Stimulated activated CD4-positive, alpha-beta T cell treated with anti-CD3 and anti-CD28 coated beads, Interleukin-15, amount 100 ng/mL, for 1 hour (primary cell): ENCODE results near the gene PRSS1.
"Not testable (repeated sequence)": the region's sequence is repeated elsewhere in the genome, so short reads cannot be mapped to it uniquely, and the experiment has no call there.

Experiments used
- DNase-seq, 2 donors: peaks; one replicate each; pipeline ENCODE4 v3.0.0-alpha.2; 2020; ENCODE audit warnings: low read depth in 1 of 2, low spot score in 1 of 2

Gene PRSS1

DNA sequence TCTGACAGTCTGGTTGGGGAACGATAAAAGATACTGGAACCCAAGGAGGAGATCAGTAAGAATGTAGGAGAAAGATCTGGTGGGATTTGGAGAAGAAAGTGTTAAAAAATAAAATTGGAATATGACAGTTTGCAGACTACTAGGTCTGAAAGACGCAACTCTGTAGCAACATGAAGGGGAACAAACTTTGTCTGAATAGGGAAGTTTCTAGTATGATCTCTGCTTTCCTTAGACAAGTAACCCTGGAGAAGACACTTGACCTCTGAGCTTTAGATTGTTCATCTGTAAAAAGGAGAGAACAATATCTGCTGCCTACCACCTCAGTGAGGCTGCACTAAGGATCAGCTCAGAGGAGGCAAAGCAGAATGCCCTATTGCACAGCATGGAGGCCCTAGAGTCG is 3.0 kb upstream of the PRSS1 start:
- no peak for DNase-seq

DNA sequence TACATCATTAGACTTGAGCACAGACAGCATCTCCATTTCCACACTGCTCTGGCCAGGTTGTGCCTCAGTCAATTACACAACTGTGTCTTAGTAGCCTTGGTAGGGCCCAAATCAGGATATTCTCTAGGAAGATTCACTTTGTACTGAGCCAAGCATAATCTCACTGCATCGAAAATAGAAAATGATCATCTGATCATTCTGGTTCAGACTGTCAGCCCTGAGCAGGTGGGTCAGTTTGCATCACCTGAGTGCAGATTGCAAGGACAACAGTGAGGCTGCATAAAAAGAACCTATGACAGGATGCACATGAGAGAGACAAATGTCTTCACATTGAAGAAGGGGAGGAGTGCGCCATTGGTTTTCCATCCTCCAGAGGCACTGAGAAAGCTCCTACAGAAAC is 862 bp upstream of the PRSS1 start:
- DNase-seq = not testable (repeated sequence)

DNA sequence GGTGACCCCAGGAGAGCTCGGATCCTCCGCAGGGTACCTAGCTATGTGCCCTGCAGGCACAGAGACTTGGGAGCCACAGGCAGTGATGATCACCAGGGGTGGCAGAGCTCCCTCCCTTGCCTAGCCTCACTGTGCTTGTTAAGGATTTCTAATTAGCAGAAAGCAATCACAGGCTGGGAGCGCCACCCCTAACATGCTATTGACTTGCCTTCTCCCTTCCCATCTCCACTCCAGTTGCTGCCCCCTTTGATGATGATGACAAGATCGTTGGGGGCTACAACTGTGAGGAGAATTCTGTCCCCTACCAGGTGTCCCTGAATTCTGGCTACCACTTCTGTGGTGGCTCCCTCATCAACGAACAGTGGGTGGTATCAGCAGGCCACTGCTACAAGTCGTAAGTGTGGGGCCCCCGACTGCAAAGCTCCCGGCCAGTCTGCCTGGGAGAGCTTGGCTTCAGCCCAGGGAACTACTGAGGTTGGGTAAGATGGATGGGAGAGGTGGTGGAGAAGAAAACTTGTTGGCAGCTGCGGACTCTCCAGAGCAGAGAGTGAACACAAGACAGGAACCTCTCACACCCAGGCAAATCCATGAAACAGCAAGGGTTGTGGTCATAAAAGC is 1.2 kb downstream of the PRSS1 start:
- no peak for DNase-seq

DNA sequence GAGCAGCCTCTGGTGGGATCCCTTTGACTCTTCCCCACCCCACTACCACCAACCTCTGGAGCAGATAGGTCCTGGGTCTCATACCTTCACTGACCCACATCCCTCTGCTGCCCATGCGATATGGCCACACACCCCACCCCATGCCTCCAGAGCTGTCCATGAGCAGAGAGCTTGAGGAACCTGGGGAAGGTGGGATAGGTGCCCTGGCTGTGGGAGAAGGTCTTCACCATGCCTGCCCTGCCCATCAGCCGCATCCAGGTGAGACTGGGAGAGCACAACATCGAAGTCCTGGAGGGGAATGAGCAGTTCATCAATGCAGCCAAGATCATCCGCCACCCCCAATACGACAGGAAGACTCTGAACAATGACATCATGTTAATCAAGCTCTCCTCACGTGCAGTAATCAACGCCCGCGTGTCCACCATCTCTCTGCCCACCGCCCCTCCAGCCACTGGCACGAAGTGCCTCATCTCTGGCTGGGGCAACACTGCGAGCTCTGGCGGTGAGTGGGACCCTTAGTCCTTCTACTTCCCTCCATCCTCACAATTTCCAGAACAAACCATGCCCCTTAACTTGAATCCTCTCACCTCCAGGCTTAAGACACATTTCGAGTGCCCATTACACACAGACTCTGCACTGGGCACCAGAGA is 2.4 kb downstream of the PRSS1 start:
- DNase-seq = not testable (repeated sequence)

DNA sequence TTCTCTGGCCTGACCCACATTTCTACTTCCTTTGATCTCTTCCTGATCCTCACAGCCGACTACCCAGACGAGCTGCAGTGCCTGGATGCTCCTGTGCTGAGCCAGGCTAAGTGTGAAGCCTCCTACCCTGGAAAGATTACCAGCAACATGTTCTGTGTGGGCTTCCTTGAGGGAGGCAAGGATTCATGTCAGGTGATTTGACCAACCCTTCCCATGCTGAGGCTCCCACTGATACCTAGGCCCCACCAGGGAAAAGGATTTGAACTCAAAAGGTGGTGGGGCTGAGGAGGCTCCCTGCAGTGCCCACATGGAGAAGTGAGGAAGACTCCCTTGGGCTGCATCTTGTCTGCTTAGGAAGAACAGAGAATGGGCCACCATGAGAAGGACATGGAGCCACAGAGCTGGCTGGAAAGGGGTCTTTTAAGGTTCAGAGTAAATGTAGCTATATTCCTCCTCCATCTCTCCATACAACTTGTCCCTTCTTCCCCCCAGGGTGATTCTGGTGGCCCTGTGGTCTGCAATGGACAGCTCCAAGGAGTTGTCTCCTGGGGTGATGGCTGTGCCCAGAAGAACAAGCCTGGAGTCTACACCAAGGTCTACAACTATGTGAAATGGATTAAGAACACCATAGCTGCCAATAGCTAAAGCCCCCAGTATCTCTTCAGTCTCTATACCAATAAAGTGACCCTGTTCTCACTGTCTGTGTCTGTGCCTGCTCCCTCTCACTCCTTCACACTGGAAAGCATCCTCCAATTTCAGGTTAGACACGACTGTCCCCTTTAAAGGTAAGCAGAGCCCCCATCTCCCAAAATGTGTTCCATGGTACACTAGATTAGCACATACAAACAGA is 3.3 kb downstream of the PRSS1 start:
- DNase-seq = no peak

DNA sequence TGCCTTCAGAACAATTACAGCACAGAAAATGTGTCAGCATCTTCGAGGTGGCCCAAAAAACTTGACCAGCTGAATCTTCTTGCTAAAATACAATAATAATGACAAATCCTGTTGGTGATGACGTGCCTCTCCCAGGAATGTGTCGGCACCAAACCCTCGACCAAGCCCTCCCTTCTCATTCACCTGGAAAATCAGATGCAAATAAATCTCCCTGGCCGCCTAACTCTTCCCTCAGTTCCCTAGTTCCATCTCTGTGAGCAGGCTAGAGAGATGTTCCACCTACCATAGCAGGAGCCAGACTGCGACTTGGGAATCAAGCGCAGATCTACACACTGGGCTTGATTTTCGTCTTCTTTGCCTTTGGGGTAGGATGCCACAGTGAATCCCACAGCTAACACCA is 4.1 kb downstream of the PRSS1 start:
- no peak for DNase-seq

DNA sequence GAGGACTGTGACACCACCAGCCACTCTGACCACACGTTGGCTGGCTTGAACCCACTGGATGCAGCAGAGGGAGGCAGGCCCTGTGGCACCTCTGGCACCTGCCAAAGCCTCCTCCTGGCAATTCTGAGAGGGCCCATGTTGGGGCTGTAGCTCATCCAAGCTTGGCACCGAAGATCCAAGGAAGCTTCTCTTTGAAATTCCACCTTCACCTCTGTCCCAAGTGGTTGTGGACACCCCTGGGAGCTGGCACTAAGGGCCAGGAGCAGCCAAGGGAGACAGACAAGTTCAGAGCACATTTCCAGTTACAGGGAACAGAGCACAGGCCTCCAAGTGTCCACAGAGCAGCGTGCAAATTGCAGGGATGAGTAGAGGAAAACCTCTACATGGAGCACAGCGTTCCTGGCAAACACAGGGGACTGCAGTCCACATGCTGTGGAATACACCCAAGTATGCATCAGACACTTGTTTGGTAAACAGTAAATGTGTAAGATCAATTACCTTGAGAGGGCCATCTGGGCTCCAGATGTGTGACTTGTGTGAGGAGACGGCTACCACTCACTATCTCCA is 4.7 kb downstream of the PRSS1 start:
- not testable (repeated sequence) for DNase-seq

DNA sequence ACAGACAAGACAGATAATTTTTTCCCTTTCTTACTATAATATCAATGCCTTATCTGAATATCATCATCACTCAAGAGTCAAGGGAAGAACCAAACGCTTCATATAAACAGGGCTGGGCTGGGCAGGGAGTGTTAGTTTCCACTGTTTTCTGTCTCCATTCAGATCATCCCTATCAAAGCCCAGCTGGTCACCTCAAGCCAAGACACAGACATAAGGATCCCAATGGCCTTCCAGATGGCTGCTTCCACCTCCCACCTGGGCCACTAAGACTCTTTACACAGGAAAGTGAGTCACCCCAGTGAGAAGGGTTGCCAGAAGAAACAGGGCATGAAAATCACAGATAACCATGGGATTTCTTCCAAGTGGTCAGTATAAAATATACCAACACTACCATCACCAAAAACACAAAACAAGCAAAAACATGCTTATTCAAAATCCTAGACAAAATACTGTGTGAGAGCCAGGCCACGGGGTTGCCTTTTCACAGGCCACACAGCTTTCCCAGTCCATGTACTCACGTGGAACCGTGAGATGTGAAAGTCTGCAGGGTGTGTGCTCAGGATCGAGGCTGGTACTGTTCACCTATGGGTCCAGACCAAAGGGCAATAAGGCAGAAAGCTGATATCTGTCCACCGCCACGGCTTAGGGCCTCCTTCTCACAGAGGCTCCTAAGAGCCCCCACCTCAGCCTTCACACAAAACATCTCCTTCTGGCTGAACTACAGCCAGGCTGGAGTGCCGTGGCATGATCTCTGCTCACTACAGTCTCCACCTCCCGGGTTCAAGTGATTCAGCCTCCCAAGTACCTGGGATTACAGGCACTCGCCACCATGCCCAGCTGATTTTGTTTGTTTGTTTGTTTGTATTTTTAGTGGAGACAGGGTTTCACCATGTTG is 5.7 kb downstream of the PRSS1 start:
- DNase-seq = no peak

DNA sequence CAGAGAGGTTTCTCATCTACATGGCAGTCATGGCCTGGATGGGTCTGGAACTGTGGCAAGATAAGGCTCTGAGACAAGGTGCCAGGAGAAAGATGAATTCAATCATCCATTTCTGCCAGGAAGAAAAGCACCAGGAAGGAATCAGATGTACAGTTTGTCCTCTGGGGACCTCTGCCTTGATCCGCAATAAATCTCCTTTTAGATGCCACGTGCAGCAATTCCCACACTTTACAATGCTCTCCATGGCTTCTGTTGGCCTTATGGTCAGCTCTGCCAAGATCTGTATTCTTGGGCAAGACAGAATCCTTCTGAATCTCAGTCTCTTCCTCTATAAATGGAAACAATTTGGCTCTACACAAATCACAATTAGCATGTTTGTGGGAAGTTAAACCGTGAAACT is 9.0 kb downstream of the PRSS1 start:
- not testable (repeated sequence) for DNase-seq

DNA sequence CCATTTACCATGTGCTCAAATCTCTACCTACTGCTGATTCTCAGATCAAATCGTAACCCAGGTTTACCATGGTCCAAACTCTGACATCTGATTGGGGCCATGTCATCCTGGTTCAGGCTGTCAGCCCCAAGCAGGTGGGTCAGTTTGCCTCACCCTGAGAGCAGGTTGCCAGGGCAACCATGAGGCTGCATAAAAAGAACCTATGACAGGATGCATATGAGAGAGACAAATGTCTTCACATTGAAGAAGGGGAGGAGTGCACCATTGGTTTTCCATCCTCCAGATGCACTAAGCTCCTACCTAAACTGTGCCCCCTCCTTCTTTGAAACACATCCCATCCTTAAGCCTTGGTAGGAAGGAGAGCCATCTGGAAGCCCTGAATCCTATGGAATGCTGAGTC is 10.2 kb downstream of the PRSS1 start:
- DNase-seq = no peak

DNA sequence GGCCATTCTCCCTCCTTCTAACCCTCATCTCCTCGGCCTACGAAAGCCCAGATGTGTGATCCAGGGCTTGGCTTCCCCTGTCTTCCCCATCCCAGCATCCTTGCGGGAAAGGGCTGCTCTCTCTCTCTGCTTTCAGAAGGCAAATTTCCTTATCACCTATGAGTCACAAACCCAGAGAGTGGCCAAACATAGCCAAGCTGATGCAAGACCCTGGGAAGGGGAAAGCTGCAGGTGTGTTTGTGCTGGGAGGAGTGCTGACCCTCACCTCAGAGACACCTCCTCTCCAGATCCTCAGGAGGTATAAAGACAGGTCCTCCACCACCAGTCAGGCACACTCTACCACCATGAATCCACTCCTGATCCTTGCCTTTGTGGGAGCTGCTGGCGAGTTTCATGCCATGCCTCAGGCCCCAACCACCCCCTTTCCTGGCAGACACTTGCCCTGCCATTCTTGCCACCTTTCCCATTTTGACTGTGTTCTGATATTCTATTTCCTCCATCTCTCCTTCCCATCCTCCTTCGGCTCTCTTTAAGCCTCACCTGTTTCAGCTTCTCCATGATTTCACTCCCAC is 10.9 kb downstream of the PRSS1 start:
- DNase-seq = no peak

DNA sequence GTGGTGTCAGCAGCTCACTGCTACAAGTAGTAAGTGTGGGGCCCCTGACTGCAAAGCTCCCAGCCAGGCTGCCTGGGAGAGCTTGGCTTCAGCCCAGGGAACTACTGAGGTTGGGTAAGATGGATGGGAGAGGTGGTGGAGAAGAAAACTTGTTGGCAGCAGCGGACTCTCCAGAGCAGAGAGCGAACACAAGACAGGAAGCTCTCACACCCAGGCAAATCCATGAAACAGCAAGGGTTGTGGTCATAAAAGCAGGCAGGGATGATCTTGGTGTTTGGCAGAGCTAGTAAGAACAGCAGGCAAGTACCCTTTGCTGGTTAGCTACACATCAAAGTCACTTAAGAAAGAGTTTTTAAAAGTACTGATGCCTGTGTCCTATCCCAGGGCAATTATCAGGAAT is 12.3 kb downstream of the PRSS1 start:
- DNase-seq = not testable (repeated sequence)

DNA sequence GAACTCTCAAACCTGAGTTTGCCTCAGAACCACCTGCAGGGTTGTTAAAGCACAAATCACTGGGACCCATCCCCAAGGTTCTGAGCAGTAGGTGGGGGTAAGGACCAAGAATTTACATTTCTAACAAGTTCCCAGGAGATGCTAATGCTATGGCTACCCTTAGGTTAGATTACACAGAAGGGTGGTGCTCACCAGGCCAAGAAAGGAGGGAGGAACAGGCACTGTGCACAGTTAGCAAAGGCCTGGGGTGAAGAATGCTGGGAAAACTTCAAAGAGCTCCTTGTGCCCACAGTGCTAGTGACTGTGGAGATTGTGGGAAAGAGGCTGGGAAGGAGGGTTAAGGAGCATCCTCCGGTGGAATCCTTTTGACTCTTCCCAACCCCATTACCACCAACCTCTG is 12.8 kb downstream of the PRSS1 start:
- no peak for DNase-seq

DNA sequence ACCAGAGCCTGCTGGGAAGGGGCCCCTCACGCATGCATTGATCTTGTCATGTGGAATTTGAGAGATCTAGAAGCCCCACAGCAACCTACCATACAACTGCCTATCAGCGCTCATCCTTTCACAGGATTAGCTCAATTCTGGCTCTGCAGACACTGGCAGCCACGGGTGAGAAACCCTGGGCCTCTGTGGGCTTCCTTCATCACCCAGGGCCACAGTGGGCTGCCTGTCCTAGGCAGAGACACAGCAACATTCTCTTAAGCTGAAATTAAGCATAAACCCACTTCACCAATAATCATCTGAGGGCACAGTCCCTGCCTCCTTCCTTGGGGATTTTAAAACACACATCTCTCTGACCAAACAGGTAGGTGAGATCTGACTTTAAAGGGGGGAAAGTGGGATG is 18.2 kb downstream of the PRSS1 start:
- DNase-seq = no peak

DNA sequence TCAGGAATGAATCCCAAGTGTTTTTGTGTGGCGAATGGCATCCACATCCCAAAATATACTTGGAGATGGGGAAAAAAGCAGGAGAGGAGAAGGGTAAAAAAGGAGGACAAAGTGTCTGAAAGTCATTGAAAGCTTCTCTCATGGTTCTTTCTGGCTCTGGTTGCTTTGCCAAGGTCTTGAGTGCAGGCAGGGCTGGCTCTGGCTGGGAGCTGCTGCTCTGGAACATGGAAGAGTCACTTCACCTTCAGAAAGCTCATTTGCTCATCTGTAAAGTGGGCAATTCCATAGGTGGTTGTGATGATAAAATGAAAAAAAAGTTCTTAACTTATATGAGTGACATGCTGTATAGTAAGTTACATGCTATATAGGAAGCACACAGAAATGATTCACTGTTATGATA is 18.6 kb downstream of the PRSS1 start:
- DNase-seq = no peak

DNA sequence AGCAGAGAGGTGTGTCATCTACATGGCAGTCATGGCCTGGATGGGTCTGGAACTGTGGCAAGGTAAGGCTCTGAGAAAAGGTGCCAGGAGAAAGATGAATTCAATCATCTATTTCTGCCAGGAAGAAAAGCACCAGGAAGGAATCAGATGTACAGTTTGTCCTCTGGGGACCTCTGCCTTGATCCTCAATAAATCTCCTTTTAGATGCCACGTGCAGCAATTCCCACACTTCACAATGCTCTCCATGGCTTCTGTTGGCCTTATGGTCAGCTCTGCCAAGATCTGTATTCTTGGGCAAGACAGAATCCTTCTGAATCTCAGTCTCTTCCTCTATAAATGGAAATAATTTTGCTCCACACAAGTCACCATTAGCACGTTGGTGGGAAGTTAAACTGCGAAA is 19.6 kb downstream of the PRSS1 start:
- not testable (repeated sequence) for DNase-seq

DNA sequence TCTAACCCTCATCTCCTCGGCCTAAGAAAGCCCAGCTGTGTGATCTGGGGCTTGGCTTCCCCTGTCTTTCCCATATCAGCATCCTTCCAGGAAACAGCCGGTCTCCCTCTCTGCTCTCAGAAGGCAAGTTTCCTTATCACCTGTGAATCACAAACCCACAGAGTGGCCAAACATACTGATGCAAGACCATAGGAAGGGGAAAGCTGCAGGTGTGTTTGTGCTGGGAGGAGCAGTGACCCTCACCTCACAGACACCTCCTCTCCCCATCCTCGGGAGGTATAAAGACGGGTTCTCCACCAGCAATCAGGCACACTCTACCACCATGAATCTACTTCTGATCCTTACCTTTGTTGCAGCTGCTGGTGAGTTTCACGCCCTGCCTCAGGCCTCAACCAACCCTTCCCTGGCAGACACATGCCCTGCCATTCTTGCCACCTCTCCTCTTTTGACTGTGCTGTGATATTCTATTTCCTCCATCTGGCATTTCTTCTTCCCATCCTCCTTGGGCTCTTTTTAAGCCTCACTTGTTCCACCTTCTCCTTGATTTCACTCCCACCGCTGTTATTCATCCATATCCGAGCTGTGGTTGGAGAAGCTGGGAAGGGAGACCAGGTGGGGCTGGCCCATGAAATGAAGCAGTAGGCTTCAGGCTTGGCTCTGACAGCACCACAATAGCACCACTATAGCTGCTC is 21.5 kb downstream of the PRSS1 start, which contains the start of gene PRSS2:
Gene PRSS2 (plus strand): TSS at position 310 of the 692 bp plus-strand sequence. CDS start 13 bp downstream, at position 323.
- DNase-seq = no peak

DNA sequence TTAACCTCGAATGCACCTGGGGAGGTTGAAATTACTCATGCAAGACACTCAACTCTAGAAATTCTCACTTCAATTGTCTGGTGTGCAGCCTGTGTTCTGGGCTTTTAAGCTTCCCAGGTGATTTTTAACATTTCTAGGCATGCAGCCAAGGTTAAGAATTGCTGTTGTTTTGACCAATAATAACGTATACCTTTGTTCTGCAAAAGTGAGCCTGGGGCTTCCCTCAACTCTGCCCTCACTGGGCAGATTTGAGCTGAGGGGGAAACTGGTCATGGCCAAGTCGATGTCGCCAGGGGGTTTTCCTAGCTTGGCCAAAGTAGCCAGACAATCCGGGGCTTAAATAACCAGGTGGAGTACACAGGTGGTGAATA is 22.1 kb downstream of the PRSS1 start:
- no peak for DNase-seq

DNA sequence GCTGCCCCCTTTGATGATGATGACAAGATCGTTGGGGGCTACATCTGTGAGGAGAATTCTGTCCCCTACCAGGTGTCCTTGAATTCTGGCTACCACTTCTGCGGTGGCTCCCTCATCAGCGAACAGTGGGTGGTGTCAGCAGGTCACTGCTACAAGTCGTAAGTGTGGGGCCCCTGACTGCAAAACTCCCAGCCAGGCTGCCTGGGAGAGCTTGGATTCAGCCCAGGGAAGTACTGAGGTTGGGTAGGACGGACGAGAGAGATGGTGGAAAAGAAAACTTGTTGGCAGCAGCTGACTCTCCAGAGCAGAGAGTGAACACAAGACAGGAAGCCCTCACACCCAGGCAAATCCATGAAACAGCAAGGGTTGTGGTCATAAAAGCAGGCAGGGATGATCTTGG is 22.8 kb downstream of the PRSS1 start:
- DNase-seq = no peak

DNA sequence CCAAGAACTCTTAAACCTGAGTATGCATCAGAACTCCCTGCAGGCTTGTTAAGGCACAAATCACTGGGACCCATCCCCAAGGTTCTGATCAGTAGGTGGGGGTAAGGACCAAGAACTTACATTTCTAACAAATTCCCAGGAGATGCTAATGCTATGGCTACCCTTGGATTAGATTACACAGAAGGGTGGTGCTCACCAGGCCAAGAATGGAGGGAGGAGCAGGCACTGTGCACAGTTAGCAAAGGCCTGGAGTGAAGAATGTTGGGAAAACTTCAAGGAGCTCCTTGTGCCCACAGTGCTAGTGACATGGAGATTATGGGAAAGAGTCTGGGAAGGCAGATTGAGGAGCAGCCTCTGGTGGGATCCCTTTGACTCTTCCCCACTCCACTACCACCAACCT is 23.4 kb downstream of the PRSS1 start:
- no peak for DNase-seq
